Right forelimb (tissue), 1 donor: ENCODE data around the gene HLA-DMA.

Experiments
- DNase-seq: peaks from one replicate; pipeline ENCODE4 v3.0.0-alpha.2; 2018

HLA-DMA gene

GRCh38 chr6:32974016-32974333 lies 21.1 kb upstream of the HLA-DMA start:
- DNase-seq, result no peak

- no peak for DNase-seq
Measured at GRCh38 chr6:32973144-32974015, 20.5 kb upstream of the HLA-DMA start.

GRCh38 chr6:32972353-32973143 lies 19.7 kb upstream of the HLA-DMA start:
- DNase-seq, result peak; percentile 63

GRCh38 chr6:32971581-32972352 lies 18.9 kb upstream of the HLA-DMA start:
- DNase-seq, result peak; percentile 100

- DNase-seq, result no peak
Measured at GRCh38 chr6:32971242-32971580, 18.3 kb upstream of the HLA-DMA start.

- peak; percentile 95 for DNase-seq
Measured at GRCh38 chr6:32970413-32971241, 17.7 kb upstream of the HLA-DMA start.

- peak; percentile 91 for DNase-seq
Measured at GRCh38 chr6:32969685-32970412, 17.0 kb upstream of the HLA-DMA start.

GRCh38 chr6:32968867-32969684 lies 16.2 kb upstream of the HLA-DMA start:
- DNase-seq, result no peak

GRCh38 chr6:32968093-32968866 lies 15.4 kb upstream of the HLA-DMA start, which contains the start of gene BRD2:
Gene BRD2, plus strand, starts transcription at chr6:32968594. Its CDS starts 4,305 bp downstream, at chr6:32972899.
- DNase-seq, result peak; percentile 99

- no peak for DNase-seq
Measured at GRCh38 chr6:32967151-32968091, 14.5 kb upstream of the HLA-DMA start.

- no peak for DNase-seq
Measured at GRCh38 chr6:32964776-32965175, 11.9 kb upstream of the HLA-DMA start.

- no peak for DNase-seq
Measured at GRCh38 chr6:32963866-32964265, 11.0 kb upstream of the HLA-DMA start.

- no peak for DNase-seq
Measured at GRCh38 chr6:32962213-32962826, 9.4 kb upstream of the HLA-DMA start.

- no peak for DNase-seq
Measured at GRCh38 chr6:32960563-32960962, 7.7 kb upstream of the HLA-DMA start.

GRCh38 chr6:32956176-32956575 lies 3.3 kb upstream of the HLA-DMA start:
- DNase-seq, result no peak

- no peak for DNase-seq
Measured at GRCh38 chr6:32954986-32955802, 2.3 kb upstream of the HLA-DMA start.

- DNase-seq, result no peak
Measured at GRCh38 chr6:32954267-32954666, 1.4 kb upstream of the HLA-DMA start.
